Measurements from ENCODE around the gene TM9SF4. TPM values are rescaled to one million over a fixed set of nuclear protein-coding genes. Genes with fewer than 3 reads are reported as not detected.

TM9SF4 gene
- total RNA-seq, 4 donors from 2014 or later: 19.9 to 34.4 (median 25.2) TPM

DNA sequence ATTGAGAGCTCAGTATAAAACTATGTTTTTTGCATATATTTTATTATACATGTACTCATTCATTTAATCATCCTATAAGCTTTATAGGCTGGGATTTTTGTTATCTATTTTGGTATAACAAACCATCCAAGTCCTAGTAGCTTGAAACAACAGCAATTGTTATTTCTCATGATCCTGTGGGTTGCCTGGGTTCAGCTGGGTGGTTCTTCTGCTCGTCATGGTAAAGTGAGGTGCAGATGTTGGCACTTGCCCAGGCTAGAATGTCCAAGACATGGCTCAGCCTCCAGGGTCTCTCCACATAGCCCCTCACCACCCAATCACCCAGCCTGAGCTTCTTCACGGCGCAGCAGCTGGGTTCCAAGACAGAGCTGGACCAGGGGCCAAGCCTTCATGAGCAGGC is 20.8 kb upstream of the TM9SF4 start:
- no peaks in the 10 kb centered on the region for H3K4me1 ChIP-seq
- intact Hi-C loops (cut with DNase I): no loop called here

DNA sequence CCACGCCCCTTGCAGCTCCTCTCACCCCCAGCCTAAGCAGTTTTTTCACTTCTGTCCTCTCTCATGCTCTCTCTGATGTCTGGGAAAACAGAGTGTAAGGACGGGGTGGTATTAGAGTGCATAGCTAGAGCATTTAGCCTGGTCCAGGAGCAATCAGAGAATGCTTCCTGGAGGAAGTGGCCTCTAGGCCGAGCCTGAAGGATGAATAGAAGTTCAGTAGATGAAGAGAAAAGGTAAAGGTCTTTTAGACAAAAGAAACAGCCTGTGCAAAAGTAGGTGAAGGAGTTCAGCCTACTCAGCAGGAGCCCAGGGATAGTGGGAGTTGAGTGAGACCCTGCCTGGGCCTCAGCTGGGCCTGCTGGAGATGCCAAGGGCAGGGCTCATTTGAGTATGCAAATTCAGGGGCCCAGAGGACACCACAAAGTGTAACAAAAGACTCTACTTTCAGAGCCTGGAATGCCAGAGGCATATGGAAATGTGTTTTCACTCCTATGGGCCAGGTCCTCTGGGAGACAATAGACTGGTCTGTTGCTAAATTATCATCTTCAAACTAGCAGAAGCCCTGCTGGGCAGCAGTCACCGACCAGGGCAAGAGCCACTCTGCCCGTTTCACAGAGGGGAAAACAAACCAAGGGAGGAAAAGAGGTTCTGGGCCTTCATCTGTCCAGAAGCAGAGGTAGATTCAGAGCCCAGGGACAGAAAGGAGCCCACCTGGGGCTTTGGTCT is 19.7 kb upstream of the TM9SF4 start:
- intact Hi-C loops (cut with DNase I): loop anchor here (10.0 kb wide), 1 partner anchor 235 kb away; no protein-coding TSS in a partner anchor
- TF ChIP-seq POLR2A (IDR thresholded peaks at IDR 0.05; ENCODE audit: low read depth) (no peak), POLR2AphosphoS5 (IDR thresholded peaks at IDR 0.05) (no peak), CTCF (IDR thresholded peaks at IDR 0.05) (no peak), EP300 (IDR thresholded peaks at IDR 0.05) (no peak)

More for the DNA sequence above, 20.8 kb upstream of the TM9SF4 start:
- TF ChIP-seq EP300 (IDR thresholded peaks at IDR 0.05): no peak
- no peak for TF ChIP-seq POLR2AphosphoS5 (IDR thresholded peaks at IDR 0.05)
- TF ChIP-seq POLR2A (IDR thresholded peaks at IDR 0.05; ENCODE audit: low read depth): no peak
- TF ChIP-seq CTCF (IDR thresholded peaks at IDR 0.05): no peak
- no peak overlapping the region for H3K27ac ChIP-seq (replicated peaks in 1 of 4)
- H3K4me3 ChIP-seq: no peak overlapping the region
- 95% methylated on average over 3 of the region's 3 CpGs for WGBS
- H3K27me3 ChIP-seq: peaks cover 0 to 6% (median 0%) of the 10 kb centered on the region in 4 donors
- H3K36me3 ChIP-seq: no peaks in the 10 kb centered on the region
- no peak for DNase-seq (ENCODE audit: extremely low spot score)
- H3K9me3 ChIP-seq: peaks cover 0 to 3% (median 0%) of the 10 kb centered on the region in 4 donors

DNA sequence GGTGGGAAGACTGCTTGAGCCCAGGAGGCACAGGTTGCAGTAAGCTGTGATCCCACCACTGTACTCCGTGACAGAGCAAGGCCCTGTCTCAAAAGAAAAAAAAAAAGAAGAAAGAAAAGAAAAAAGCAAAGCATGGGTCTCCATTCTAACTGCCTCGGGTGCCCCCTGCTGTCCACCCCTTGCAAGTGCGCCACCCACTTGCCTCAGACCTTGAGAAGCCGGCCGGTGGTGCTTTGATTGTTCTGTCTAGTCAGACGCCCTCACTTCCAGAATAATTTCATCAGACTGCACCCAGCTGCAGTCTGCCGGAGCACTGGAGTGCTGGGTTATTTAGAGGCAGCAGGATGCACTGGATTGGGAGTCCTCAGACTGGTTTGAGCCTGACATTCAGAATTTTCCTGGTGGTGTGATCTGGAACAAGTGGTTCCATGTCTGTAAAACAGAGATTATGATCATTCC is 17.6 kb upstream of the TM9SF4 start:
- H3K9me3 ChIP-seq: peaks cover 0 to 3% (median 0%) of the 10 kb centered on the region in 4 donors
- H3K27ac ChIP-seq (replicated peaks in 1 of 4): no peak overlapping the region
- intact Hi-C loops (cut with DNase I): loop anchor here (10.0 kb wide), 1 partner anchor 237 kb away; no protein-coding TSS in a partner anchor
- TF ChIP-seq EP300 (IDR thresholded peaks at IDR 0.05) (no peak), CTCF (IDR thresholded peaks at IDR 0.05) (peak; percentile 64 to 96 (median 78))
- no peak overlapping the region for H3K4me3 ChIP-seq
- H3K27me3 ChIP-seq: peaks cover 0 to 8% (median 0%) of the 10 kb centered on the region in 4 donors
- no peaks in the 10 kb centered on the region for H3K36me3 ChIP-seq
- 5% methylated on average over 7 of the region's 7 CpGs for WGBS
- no peaks in the 10 kb centered on the region for H3K4me1 ChIP-seq
- no peak for DNase-seq (ENCODE audit: extremely low spot score)

More for the DNA sequence above, 19.7 kb upstream of the TM9SF4 start:
- Histone ChIP-seq H3K4me1 (no peaks in the 10 kb centered on the region), H3K27me3 (peaks cover 0 to 8% (median 0%) of the 10 kb centered on the region in 4 donors), H3K27ac (replicated peaks in 1 of 4) (no peak overlapping the region), H3K4me3 (no peak overlapping the region), H3K9me3 (peaks cover 0 to 3% (median 0%) of the 10 kb centered on the region in 4 donors), H3K36me3 (no peaks in the 10 kb centered on the region)
- no peak for DNase-seq (ENCODE audit: extremely low spot score)
- WGBS: 63% methylated on average over 5 of the region's 5 CpGs

DNA sequence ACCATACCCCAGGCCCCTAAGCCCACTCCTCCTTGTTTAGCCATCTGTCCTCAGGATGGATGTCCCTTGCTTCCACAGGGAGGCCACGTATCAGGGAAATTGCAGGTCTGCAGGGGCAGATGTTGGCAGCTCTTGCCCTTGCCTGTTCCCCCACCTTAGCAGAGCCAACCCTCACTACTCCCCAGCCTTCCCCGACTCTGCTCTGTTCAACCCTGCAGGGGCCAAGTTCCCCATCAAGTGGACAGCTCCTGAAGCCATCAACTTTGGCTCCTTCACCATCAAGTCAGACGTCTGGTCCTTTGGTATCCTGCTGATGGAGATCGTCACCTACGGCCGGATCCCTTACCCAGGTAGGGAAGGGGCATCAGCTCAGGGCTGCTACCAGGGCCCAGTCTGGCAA is 10.7 kb upstream of the TM9SF4 start:
- Histone ChIP-seq H3K36me3 (peaks cover 0 to 4% (median 0%) of the 10 kb centered on the region in 4 donors), H3K4me3 (no peak overlapping the region), H3K4me1 (no peaks in the 10 kb centered on the region), H3K27me3 (peaks cover 0 to 48% (median 2%) of the 10 kb centered on the region in 4 donors), H3K27ac (replicated peaks in 1 of 4) (no peak overlapping the region), H3K9me3 (no peaks in the 10 kb centered on the region)
- no peak for TF ChIP-seq EP300 (IDR thresholded peaks at IDR 0.05)
- TF ChIP-seq POLR2A (IDR thresholded peaks at IDR 0.05; ENCODE audit: low read depth): no peak
- TF ChIP-seq POLR2AphosphoS5 (IDR thresholded peaks at IDR 0.05): no peak
- no peak for TF ChIP-seq CTCF (IDR thresholded peaks at IDR 0.05)
- intact Hi-C loops (cut with DNase I): loop anchor here (10.0 kb wide), 1 partner anchor 244 kb away; no protein-coding TSS in a partner anchor
- 81% methylated on average over 6 of the region's 6 CpGs for WGBS
- no peak for DNase-seq (ENCODE audit: extremely low spot score)

Data from esophagus muscularis mucosa (tissue), 4 donors.